Ovary (tissue), 9 donors: ENCODE measurements around the gene PLEKHO2. TPM values are rescaled to one million over a fixed set of nuclear protein-coding genes. Genes with fewer than 3 reads are reported as not detected.
A peak's percentile ranks its signal among the peaks of the same experiment; 100 is the strongest.

Experiments used
- DNase-seq, 5 donors: peaks; one replicate each; pipeline ENCODE4 v3.0.0-alpha.2; 2019 to 2020
- H3K27ac ChIP-seq, 2 donors: fragments of 200-600 bp; one replicate each; pipeline versions ENCODE4 v1.5.1 to v1.8.0; 2019 to 2022
- H3K27me3 ChIP-seq: fragments of 200-600 bp; one replicate; pipeline ENCODE4 v1.8.0; 2022
- H3K36me3 ChIP-seq: fragments of 200-600 bp; sonication (generic); one replicate; pipeline ENCODE4 v1.5.1; 2019
- H3K4me1 ChIP-seq: one replicate; pipeline ENCODE4 v1.8.1; 2013; ENCODE audit warnings: mild to moderate bottlenecking, moderate library complexity; ENCODE audit not compliant: insufficient read depth
- H3K4me3 ChIP-seq: fragments of 200-600 bp; sonication (generic); one replicate; pipeline ENCODE4 v1.5.1; 2017
- H3K9me3 ChIP-seq, 2 donors: fragments of 200-600 bp in 1 of 2; sonication (generic) in 1 of 2; one replicate each; pipeline versions ENCODE4 v1.5.1 to v1.8.1; 2013 to 2019; ENCODE audit warnings: mild to moderate bottlenecking in 1 of 2, moderate library complexity in 1 of 2
- EP300 ChIP-seq: sonication (generic); formaldehyde crosslinking; IDR thresholded peaks from one replicate; pipeline ENCODE4 v1.6.1; 2017; ENCODE audit warnings: antibody characterized with exemption
- POLR2A ChIP-seq: fragments of 450-650 bp; IDR thresholded peaks from one replicate; pipeline ENCODE4 v1.6.1; 2017; ENCODE audit warnings: antibody characterized with exemption, mild to moderate bottlenecking, moderate library complexity
- WGBS, 3 donors: extraction: QIAGEN DNeasy Blood & Tissue Kit in 1 of 3; methylation state at CpG; one replicate each; pipeline versions ENCODE4 v1.1.5 to v1.1.7; 2013 to 2017; 5-methylcytosine and 5-hydroxymethylcytosine counted together
- intact Hi-C, 4 donors: fragments of 100-400 bp; cut with DNase I; formaldehyde crosslinking; loops; one replicate each; pipeline versions ENCODE4 v1.11.0 to v1.15.1; 2022 to 2023
- polyA plus RNA-seq, 2 donors: library from polyadenylated mRNA; stranded (reverse); fragments of 200-250 nt in 1 of 2; fragments of 350-450 nt in 1 of 2; fragmentation: Illumina TruSeq in 1 of 2; extraction: RNeasy Lipid Tissue Mini Kit (QIAGEN cat#74804) in 1 of 2; gene quantifications; one replicate each; pipeline ENCODE4 v1.2.3, GENCODE V29; 2013 to 2014
- total RNA-seq, 7 donors: library from RNA; depleted of rRNA in 2 of 7; stranded (reverse); fragments of >200 nt in 2 of 7; fragmentation: NEBNext Ultra II Directional in 3 of 7; extraction: Animal tissue kit (Norgen Biotek cat#: 25700) in 3 of 7; gene quantifications; one replicate each; pipeline versions ENCODE4 v1.1.0 to v1.2.4, GENCODE V29; 2016 to 2023
- TF ChIP-seq, protein P1 (sequence below), 3 donors: fragments of 450-650 bp in 2 of 3; fragments of 200-600 bp in 1 of 3; IDR thresholded peaks; one replicate each; pipeline versions ENCODE4 v1.5.1 to v1.8.0; 2016 to 2022; ENCODE audit warnings: antibody characterized with exemption in 3 of 3, mild to moderate bottlenecking in 1 of 3
- donor health status: DM: no; HTN: no; CAD: no; lungs with moderate emphysema.
- donor health status: DM: no; HTN: no; CAD: no.
- donor health status: Bipolar disorder and iron deficiency.
- donor health status: DM: yes; HTN: yes; CAD: no.
- donor health status: DM: no; HTN: no; CAD: no.
- donor health status: DM: yes; HTN: yes; CAD: no.

Gene PLEKHO2
- total and polyA plus RNA-seq, 9 donors = 12.6 to 42.7 (median 27.5) TPM

DNA sequence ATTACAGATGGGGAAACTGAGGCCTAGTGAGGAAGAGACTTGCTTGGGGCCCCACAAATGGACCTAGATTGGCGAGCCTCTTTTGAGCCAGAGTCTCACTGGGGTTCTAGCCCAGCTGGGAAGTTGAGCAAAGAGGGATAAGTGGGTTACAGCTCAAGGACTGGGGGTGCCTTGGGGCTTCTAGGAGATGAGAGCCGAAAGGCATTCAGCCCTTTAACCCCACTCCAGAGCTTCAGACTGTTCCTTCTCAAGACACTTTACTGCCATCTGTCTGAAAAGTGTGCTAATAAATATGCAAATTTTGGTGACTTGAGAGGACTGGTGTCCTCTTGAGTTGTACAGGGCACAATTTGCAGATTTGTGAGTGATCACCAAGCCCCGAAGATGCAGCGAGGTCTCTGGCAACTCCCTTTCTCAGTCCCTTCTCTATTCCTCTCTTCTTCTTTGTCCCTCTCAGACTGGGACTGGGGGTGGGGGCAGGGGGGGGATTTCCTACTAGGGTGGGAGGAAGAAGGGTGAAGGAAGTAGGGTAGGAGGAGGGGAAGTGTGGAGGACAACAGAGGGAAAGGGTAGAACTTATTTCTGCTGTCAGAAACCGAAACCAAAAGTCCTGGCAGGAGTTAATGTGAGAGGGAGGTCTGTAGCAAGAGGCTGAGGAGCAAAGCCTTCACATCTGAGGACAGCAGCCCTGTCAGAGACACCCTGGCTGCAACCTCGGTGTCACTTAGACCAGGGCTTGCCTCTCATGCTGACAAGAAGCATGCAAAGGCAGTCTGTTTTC, 53.8 kb downstream of the PLEKHO2 start:
- intact Hi-C loops = loop anchor here in 2 of 4 donors (5.0 to 10.0 kb wide), 3 partner anchors 51 to 161 kb away; partner anchors contain the start of gene PLEKHO2 (in 2 of the 2)
- H3K27ac ChIP-seq = peak overlapping the region in 1 of 2 donors; percentile 42
- no peak overlapping the region for H3K4me3 ChIP-seq
- H3K9me3 ChIP-seq = no peaks in the 10 kb centered on the region
- WGBS, 3 donors = 42 to 51% (median 50%) methylated on average over 6 of the region's 6 CpGs
- no peaks in the 10 kb centered on the region for H3K27me3 ChIP-seq
- TF ChIP-seq, protein P1, sequence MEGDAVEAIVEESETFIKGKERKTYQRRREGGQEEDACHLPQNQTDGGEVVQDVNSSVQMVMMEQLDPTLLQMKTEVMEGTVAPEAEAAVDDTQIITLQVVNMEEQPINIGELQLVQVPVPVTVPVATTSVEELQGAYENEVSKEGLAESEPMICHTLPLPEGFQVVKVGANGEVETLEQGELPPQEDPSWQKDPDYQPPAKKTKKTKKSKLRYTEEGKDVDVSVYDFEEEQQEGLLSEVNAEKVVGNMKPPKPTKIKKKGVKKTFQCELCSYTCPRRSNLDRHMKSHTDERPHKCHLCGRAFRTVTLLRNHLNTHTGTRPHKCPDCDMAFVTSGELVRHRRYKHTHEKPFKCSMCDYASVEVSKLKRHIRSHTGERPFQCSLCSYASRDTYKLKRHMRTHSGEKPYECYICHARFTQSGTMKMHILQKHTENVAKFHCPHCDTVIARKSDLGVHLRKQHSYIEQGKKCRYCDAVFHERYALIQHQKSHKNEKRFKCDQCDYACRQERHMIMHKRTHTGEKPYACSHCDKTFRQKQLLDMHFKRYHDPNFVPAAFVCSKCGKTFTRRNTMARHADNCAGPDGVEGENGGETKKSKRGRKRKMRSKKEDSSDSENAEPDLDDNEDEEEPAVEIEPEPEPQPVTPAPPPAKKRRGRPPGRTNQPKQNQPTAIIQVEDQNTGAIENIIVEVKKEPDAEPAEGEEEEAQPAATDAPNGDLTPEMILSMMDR (IDR thresholded peaks at IDR 0.05) = no peak
- TF ChIP-seq EP300 = no peak
- TF ChIP-seq POLR2A = no peak
- DNase-seq = no peak
- H3K36me3 ChIP-seq = no peaks in the 10 kb centered on the region
- H3K4me1 ChIP-seq = peaks cover 20% of the 10 kb centered on the region

DNA sequence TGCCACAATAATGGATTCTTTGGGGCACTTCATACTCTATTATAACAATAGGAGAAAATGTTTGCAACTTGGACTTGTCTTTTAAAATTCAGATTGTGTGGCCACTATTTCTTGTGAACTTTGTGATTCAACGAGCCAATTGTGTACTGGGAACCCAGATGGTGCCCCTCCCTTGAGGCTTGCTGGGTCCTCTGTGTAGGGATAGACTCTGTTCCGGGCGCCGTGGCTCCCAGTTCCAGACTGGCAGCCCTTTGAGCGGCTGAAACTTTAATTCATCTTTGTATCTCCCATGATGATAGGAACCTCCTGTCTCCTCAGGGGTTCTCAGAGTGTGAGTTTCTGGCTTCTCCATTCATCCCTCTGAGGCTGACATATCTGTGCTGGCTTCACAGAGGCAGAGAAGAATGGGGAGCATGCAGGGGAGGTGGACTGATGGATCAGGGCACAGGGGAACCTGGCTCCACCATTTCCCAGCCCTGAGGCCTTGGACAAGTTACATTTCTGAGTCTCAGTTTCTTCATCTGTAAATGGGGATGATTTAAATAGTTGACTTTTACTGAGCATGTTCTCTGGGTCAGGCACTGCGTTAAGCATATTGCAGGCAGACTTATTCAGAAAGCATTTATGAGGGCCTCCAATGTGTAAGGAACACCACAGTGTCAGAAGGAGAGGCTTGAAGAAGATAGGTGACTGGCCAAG, 54.8 kb downstream of the PLEKHO2 start:
- no peak for DNase-seq
- Histone ChIP-seq H3K4me3 (no peak overlapping the region), H3K4me1 (peaks cover 20% of the 10 kb centered on the region), H3K36me3 (no peaks in the 10 kb centered on the region), H3K27ac (peak overlapping the region; percentile 34 to 48), H3K27me3 (no peaks in the 10 kb centered on the region), H3K9me3 (no peaks in the 10 kb centered on the region)
- WGBS, 3 donors = 79 to 90% (median 88%) methylated on average over 6 of the region's 6 CpGs
- TF ChIP-seq EP300 = no peak
- TF ChIP-seq, protein P1 (IDR thresholded peaks at IDR 0.05) = no peak
- TF ChIP-seq POLR2A = no peak
- intact Hi-C loops = loop anchor here in 2 of 4 donors (5.0 to 10.0 kb wide), 3 partner anchors 52 to 162 kb away; partner anchors contain the start of gene PLEKHO2 (in 2 of the 2)

DNA sequence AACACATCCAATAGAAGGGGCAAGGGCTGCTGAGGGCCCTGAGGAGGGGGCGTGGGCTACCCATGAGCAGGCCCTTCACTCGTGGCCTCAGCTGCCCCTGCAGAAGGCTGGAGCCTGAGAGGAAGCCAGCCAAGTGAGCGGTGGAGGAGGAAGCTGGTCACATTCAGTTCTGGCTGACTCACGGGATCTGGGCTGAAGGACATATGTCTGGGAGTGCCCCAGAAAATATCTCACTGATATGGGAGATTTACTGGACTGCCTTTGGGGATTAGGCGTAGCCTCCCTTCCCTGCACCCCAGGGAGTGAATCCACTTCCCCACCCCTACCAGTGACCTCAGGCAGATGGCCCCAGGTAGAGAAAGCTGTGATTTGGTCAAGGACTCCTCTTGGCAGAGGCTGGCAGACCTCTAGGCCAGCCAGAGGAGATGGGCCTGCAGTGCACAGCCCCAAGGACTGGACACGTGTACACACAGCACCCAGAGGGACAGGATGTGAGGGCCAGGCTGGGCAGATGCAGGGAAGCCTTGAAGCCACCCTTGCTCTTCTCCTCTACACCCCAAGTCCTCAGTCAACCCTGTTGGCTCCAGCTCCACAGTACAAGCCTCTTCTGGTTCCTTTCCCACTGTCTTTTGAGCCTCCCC, 55.8 kb downstream of the PLEKHO2 start:
- H3K4me3 ChIP-seq = no peak overlapping the region
- H3K4me1 ChIP-seq = peaks cover 20% of the 10 kb centered on the region
- TF ChIP-seq, protein P1 (IDR thresholded peaks at IDR 0.05) = no peak
- TF ChIP-seq EP300 = no peak
- TF ChIP-seq POLR2A = no peak
- WGBS, 3 donors = 22 to 25% (median 24%) methylated on average over 6 of the region's 6 CpGs
- peak overlapping the region; percentile 34 to 48 for H3K27ac ChIP-seq
- intact Hi-C loops = loop anchor here in 2 of 4 donors (5.0 to 10.0 kb wide), 3 partner anchors 53 to 163 kb away; partner anchors contain the start of gene PLEKHO2 (in 2 of the 2)
- no peaks in the 10 kb centered on the region for H3K27me3 ChIP-seq
- DNase-seq = peak; percentile 49 to 75 (median 60)
- H3K9me3 ChIP-seq = no peaks in the 10 kb centered on the region
- no peaks in the 10 kb centered on the region for H3K36me3 ChIP-seq

DNA sequence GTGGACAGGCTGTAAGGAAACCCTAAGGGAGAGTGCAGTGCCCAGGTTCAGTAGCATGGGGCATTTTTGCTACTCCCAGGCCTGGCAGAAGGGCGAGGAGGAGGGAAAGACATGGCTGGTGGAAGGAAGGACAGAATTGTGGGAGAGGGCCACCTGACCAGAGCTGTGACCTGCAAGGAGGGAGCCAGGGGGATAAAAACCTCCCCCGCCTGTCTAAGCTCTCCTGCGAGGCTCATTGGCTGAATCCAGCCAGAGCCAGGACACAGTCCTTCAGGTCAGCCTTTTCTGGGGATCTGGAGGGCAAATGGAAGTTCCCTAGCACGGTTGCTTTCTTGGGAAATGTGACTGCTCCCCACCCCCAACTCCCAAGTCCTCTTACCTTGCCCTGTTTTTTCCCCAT, 56.7 kb downstream of the PLEKHO2 start:
- peaks cover 20% of the 10 kb centered on the region for H3K4me1 ChIP-seq
- no peaks in the 10 kb centered on the region for H3K9me3 ChIP-seq
- no peaks in the 10 kb centered on the region for H3K27me3 ChIP-seq
- TF ChIP-seq, protein P1 (IDR thresholded peaks at IDR 0.05) = no peak
- no peak for TF ChIP-seq POLR2A
- no peak for TF ChIP-seq EP300
- DNase-seq = no peak
- H3K36me3 ChIP-seq = no peaks in the 10 kb centered on the region
- intact Hi-C loops = loop anchor here in 2 of 4 donors (5.0 to 10.0 kb wide), 3 partner anchors 54 to 164 kb away; partner anchors contain the start of gene PLEKHO2 (in 2 of the 2)
- H3K4me3 ChIP-seq = no peak overlapping the region
- 82 to 93% (median 86%) methylated on average over 4 of the region's 4 CpGs for WGBS, 3 donors
- no peak overlapping the region for H3K27ac ChIP-seq
